COLO668 (cell line): Measurements from ENCODE around the gene SCARF1.

ENCODE experiments used
- DNase-seq: peaks from one replicate; lab custom pipeline; 2025; ENCODE audit not compliant: unreplicated experiment; lab: John Stamatoyannopoulos, UW

SCARF1 gene

GRCh38 chr17:1628856-1629503 is 16.6 kb downstream of the SCARF1 start:
- peak; percentile 92 for DNase-seq

GRCh38 chr17:1627982-1628855 is 17.3 kb downstream of the SCARF1 start, which contains the start of gene SLC43A2:
Gene SLC43A2, minus strand, starts transcription at chr17:1628834. Its CDS starts 960 bp downstream, at chr17:1627874.
- peak; percentile 86 for DNase-seq

GRCh38 chr17:1627182-1627981 is 18.1 kb downstream of the SCARF1 start:
- DNase-seq: no peak

GRCh38 chr17:1626333-1626732 is 19.2 kb downstream of the SCARF1 start:
- DNase-seq: no peak

- no peak for DNase-seq
Measured at GRCh38 chr17:1625581-1625980, 20.0 kb downstream of the SCARF1 start.

GRCh38 chr17:1625053-1625452 is 20.5 kb downstream of the SCARF1 start:
- DNase-seq: no peak

GRCh38 chr17:1624650-1625049 is 20.9 kb downstream of the SCARF1 start:
- no peak for DNase-seq

- no peak for DNase-seq
Measured at GRCh38 chr17:1623057-1623630, 22.4 kb downstream of the SCARF1 start.

- DNase-seq: no peak
Measured at GRCh38 chr17:1621273-1621954, 24.1 kb downstream of the SCARF1 start.

GRCh38 chr17:1620486-1620885 is 25.0 kb downstream of the SCARF1 start:
- DNase-seq: no peak

GRCh38 chr17:1617620-1618174 is 27.8 kb downstream of the SCARF1 start:
- DNase-seq: no peak

GRCh38 chr17:1616101-1616500 is 29.4 kb downstream of the SCARF1 start:
- no peak for DNase-seq

- no peak for DNase-seq
Measured at GRCh38 chr17:1612400-1612799, 33.1 kb downstream of the SCARF1 start.

GRCh38 chr17:1611715-1612114 is 33.8 kb downstream of the SCARF1 start:
- no peak for DNase-seq

GRCh38 chr17:1608676-1609075 is 36.9 kb downstream of the SCARF1 start:
- DNase-seq: no peak

GRCh38 chr17:1607971-1608320 is 37.6 kb downstream of the SCARF1 start:
- no peak for DNase-seq

- DNase-seq: peak; percentile 9
Measured at GRCh38 chr17:1606352-1606985, 39.1 kb downstream of the SCARF1 start.

GRCh38 chr17:1605681-1606351 is 39.7 kb downstream of the SCARF1 start:
- DNase-seq: no peak

GRCh38 chr17:1604831-1605528 is 40.6 kb downstream of the SCARF1 start:
- DNase-seq: no peak
